ENCODE data around the gene STUB1.

STUB1 gene

GRCh38 chr16:644556-644955, 35.7 kb upstream of the STUB1 start:
- DNase-seq (ENCODE audit: low read depth, low spot score) = no peak

- no peak for DNase-seq (ENCODE audit: low read depth, low spot score)
Observed at GRCh38 chr16:645852-646678, 34.1 kb upstream of the STUB1 start.

GRCh38 chr16:646679-647172, 33.5 kb upstream of the STUB1 start:
- DNase-seq (ENCODE audit: low read depth, low spot score) = no peak

GRCh38 chr16:647173-647902, 32.9 kb upstream of the STUB1 start:
- no peak for DNase-seq (ENCODE audit: low read depth, low spot score)

DNA sequence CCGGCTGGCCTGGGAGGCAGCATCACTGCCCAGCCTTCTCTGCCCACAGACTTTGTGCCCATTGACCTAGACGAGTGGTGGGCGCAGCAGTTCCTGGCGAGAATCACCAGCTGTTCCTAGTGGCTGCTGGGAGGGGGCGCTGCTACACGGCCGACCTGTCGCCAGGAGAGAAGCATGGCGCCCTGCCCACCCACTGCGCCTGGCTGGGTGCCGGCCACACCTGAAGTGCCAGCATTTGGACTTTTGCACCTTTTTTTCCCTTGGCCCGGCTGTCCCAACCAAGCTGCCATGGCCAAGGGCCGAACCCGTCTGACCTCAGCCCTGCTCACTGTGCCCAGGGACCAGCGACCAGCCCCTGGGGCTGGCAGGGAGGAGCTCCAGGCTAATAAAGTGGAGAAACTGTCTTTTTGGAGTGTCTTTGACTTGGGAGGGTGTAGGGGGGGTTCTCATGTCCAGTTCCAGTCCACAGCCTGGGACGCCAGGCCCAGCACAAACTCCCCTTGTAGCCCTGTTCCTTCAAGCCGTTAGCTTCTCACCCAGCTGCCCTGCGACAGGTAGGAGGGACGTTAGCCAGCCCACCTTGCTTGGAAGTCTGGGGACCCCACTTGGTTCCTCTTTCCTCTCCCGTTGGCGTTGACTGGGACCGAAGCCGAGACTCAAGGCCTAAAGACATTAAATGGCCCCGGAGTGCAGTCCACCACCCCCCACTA, 32.0 kb upstream of the STUB1 start:
- DNase-seq (ENCODE audit: low read depth, low spot score) = no peak

GRCh38 chr16:648781-649589, 31.2 kb upstream of the STUB1 start, which contains the start of gene WDR90:
WDR90 (plus strand) TSS chr16:649365; CDS start chr16:649417, 52 bp downstream.
- DNase-seq (ENCODE audit: low read depth, low spot score) = no peak

- DNase-seq (ENCODE audit: low read depth, low spot score) = no peak
Observed at GRCh38 chr16:649631-650030, 30.6 kb upstream of the STUB1 start.

DNA sequence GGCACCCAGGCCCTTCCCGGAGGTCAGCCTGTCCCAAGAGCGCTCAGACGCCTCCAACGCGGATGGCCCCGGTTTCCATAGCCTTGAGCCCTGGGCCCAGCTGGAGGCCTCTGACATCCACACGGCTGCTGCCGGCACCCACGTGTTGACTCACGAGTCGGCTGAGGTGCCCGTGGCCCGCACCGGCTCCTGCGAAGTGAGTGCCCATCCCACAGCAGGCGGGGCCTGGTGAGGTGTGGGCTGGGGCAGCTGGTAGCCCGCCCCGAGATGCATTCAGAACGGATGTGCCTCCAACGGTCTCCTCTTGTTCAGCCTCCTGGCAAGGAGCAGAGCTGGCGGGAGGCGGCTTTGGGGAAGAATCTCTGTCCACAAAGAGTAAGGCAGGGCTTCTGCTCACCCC, 28.4 kb upstream of the STUB1 start:
- DNase-seq (ENCODE audit: low read depth, low spot score) = no peak

- DNase-seq (ENCODE audit: low read depth, low spot score) = no peak
Observed at GRCh38 chr16:652454-653305, 27.5 kb upstream of the STUB1 start.

DNA sequence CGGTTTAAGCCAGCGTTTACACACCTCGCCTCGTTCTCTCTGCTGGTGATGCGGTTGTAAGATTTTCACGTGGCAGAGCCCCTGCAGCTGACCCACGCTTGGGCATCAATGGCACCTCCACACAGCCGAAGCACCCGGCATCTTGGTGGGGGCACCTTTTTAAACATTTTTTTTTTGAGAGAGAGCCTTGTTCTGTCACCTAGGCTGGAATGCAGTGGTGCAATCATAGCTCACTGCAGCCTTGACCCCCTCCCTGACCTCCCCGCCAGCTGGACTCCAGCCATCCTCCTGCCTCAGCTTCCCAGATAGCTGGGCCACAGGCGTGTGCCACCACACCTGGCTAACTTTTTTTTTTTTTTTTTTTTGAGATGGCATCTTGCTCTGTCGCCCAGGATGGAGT, 26.2 kb upstream of the STUB1 start:
- no peak for DNase-seq (ENCODE audit: low read depth, low spot score)

GRCh38 chr16:657487-657886, 22.7 kb upstream of the STUB1 start:
- no peak for DNase-seq (ENCODE audit: low read depth, low spot score)

- DNase-seq (ENCODE audit: low read depth, low spot score) = no peak
Observed at GRCh38 chr16:658679-659571, 21.3 kb upstream of the STUB1 start.

GRCh38 chr16:659618-660017, 20.6 kb upstream of the STUB1 start:
- no peak for DNase-seq (ENCODE audit: low read depth, low spot score)

GRCh38 chr16:660132-660458, 20.1 kb upstream of the STUB1 start:
- no peak for DNase-seq (ENCODE audit: low read depth, low spot score)

- no peak for DNase-seq (ENCODE audit: low read depth, low spot score)
Observed at GRCh38 chr16:660459-661183, 19.6 kb upstream of the STUB1 start.

DNA sequence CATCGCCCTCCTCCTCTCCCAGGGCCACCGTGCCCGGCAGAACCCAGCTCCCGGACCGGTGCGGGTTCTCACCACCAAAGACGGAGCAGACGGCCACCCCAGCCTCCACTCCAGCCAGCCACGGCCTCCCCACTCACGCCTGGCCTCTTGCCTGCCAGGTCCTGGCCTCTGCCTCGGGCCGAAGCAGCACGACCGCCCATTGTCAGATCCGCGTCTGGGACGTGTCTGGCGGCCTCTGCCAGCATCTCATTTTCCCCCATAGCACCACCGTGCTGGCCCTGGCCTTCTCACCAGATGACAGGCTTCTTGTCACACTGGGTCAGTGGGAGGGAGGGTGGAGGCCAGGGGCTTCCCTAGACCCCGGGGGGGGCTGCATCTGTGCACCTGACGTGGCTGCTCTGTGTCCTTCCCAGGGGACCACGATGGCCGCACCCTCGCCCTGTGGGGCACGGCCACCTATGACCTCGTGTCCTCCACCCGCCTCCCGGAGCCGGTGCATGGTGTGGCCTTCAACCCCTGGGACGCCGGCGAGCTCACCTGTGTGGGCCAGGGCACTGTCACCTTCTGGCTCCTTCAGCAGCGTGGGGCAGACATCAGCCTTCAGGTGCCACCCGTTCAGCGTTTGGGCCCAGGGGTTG, 18.9 kb upstream of the STUB1 start:
- DNase-seq (ENCODE audit: low read depth, low spot score) = no peak

- DNase-seq (ENCODE audit: low read depth, low spot score) = no peak
Observed at GRCh38 chr16:662095-662494, 18.1 kb upstream of the STUB1 start.

GRCh38 chr16:662597-662996, 17.6 kb upstream of the STUB1 start:
- DNase-seq (ENCODE audit: low read depth, low spot score) = no peak

Measured in iPS DF 19.7 (cell line).